GM21825 (cell line): ENCODE results near the gene GNAL.
"Not testable (repeated sequence)": the region's sequence is repeated elsewhere in the genome, so short reads cannot be mapped to it uniquely, and the experiment has no call there.

ENCODE experiments used
- ATAC-seq: cut with Tn5 transposase; IDR thresholded peaks from one replicate; pipeline ENCODE4 v1.9.1; 2021; ENCODE audit warnings: mild to moderate bottlenecking, moderate library complexity; ENCODE audit not compliant: unreplicated experiment

Gene GNAL

GRCh38 chr18:11868230-11868629, 179.2 kb downstream of the GNAL start:
- ATAC-seq = no peak

GRCh38 chr18:11871501-11871900, 182.4 kb downstream of the GNAL start:
- no peak for ATAC-seq

GRCh38 chr18:11872479-11873136, 183.5 kb downstream of the GNAL start:
- no peak for ATAC-seq

GRCh38 chr18:11873670-11874340, 184.7 kb downstream of the GNAL start:
- no peak for ATAC-seq

GRCh38 chr18:11874676-11875075, 185.6 kb downstream of the GNAL start:
- no peak for ATAC-seq

- ATAC-seq = no peak
Measured at GRCh38 chr18:11877497-11878135, 188.6 kb downstream of the GNAL start.

- ATAC-seq = no peak
Measured at GRCh38 chr18:11880586-11881304, 191.7 kb downstream of the GNAL start.

- ATAC-seq = no peak
Measured at GRCh38 chr18:11882636-11883035, 193.6 kb downstream of the GNAL start.

- ATAC-seq = peak; percentile 87
Measured at GRCh38 chr18:11883153-11883552, 194.1 kb downstream of the GNAL start.

- no peak for ATAC-seq
Measured at GRCh38 chr18:11884396-11885030, 195.4 kb downstream of the GNAL start.

GRCh38 chr18:11885278-11885947, 196.3 kb downstream of the GNAL start:
- ATAC-seq = no peak

GRCh38 chr18:11886577-11887110, 197.6 kb downstream of the GNAL start:
- no peak for ATAC-seq

- ATAC-seq = no peak
Measured at GRCh38 chr18:11887328-11888128, 198.5 kb downstream of the GNAL start.

GRCh38 chr18:11888726-11889125, 199.7 kb downstream of the GNAL start:
- no peak for ATAC-seq

- ATAC-seq = no peak
Measured at GRCh38 chr18:11889284-11889683, 200.2 kb downstream of the GNAL start.

GRCh38 chr18:11891737-11892136, 202.7 kb downstream of the GNAL start:
- ATAC-seq = no peak

- ATAC-seq = not testable (repeated sequence)
Measured at GRCh38 chr18:11892438-11892837, 203.4 kb downstream of the GNAL start.

- ATAC-seq = no peak
Measured at GRCh38 chr18:11897781-11898180, 208.7 kb downstream of the GNAL start.

- no peak for ATAC-seq
Measured at GRCh38 chr18:11899063-11899462, 210.0 kb downstream of the GNAL start.
